GM21529 (cell line): Measurements from ENCODE around the gene AMT.
"Not testable (repeated sequence)": the region's sequence is repeated elsewhere in the genome, so short reads cannot be mapped to it uniquely, and the experiment has no call there.

Experiments used
- ATAC-seq: cut with Tn5 transposase; IDR thresholded peaks from one replicate; pipeline ENCODE4 v1.9.1; 2021; ENCODE audit not compliant: unreplicated experiment

Gene AMT

DNA sequence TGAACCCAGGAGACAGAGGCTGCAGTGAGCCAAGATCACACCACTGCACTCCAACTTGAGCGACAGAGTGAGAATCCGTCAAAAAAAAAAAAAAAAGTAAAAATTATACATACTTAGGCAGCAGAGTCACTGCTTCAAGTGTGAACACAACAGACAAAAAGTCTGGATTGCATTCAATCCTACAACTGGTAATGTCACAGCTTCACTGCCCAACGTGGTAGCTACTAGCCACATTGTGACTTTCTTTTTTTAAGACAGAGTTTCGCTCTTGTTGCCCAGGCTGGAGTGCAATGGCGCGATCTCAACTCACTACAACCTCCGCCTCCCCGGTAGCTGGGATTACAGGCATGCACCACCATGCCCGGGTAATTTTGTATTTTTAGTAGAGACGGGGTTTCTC, 31.0 kb downstream of the AMT start:
- not testable (repeated sequence) for ATAC-seq

DNA sequence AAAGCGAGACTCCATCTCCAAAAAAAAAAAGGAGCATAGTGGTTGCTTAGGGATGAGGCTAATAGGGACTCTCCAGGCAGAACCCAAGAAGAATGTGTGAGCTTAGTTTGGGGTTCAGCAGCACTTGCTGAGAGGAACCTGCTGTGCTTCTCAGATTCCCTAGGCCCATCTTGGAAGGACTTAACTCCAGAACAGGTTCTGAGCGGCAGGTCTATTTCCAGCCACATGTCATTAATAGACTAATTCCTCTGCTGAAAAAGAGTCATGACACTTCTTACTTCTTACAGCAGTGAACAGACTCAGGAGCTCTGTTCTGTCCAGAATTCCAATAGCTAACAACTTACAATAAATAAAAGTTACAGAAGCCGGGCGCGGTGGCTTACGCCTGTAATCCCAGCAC, 33.0 kb downstream of the AMT start:
- ATAC-seq: no peak

DNA sequence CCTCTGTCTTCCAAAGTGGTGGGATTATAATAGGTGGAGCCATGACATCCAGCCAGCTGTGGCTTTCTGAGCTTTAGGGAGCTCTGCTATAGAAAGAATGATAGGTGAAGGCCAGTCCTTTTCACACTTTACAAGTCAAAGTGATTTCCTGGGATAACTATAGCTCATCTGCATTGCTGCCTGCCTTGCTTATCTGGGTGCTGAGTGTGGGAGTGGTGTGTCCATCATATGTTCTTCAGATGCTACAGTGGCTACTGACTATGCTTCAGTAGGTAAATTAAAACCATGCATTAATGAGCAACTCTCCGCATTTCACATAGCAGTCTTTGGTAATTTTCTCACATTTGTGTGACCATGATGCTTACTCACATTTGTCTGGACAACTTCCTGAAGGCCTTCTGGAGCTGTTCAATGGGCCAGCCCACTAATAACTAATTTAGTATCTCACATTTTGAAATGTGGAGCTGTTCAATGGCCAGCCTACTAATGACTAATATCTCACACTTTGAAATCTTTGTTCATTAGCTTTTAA, 33.9 kb downstream of the AMT start:
- ATAC-seq: no peak

DNA sequence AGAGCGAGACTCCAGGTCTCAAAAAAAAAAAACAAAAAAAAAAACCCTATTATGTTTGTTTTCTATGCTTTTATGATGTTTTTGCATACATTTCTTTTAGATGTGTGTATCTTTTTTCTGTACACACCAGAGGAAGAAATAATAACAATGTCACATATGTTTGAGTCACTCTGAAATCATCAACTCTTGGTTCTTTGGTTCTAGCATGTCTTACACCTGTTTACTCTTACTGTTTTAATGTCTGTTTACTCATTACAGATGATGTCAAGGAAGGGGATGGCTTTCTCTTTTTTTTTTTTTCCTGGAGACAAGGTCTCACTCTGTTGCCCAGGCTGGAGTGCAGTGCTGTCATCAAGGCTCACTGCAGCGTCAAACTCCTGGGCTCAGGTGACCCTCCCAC, 34.6 kb downstream of the AMT start:
- no peak for ATAC-seq

DNA sequence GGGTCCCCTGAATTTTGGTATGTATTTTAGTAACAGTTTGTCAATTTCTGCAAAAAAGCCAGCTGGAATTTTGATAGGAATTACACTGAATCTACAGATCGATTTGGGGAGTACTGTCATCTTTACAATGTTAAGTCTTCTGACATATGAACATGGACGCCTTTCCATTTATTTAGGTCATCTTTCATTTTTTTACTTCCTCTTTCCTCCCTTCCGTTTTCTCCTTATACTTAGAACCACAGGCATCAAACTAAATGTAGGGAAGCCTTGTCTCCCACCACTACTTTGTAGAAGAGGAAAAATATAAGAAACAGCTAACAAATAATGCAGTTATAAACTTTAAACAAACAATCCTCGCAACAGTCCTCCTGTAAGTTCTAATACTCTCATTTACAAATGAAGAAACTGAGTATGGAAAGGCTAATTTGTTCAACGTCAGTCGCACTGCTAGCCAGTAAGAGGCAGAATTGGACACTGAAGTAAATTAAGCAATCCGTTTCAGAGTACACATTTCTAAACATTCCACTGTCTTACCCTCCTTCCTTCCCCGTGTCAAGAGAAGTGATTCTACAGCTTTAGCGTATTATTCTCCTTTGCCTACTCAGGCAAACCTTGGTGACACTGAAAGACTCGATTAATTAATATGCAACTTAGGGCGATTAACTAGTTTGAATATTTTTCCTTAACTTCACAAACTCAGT, 36.1 kb downstream of the AMT start:
- ATAC-seq: no peak

DNA sequence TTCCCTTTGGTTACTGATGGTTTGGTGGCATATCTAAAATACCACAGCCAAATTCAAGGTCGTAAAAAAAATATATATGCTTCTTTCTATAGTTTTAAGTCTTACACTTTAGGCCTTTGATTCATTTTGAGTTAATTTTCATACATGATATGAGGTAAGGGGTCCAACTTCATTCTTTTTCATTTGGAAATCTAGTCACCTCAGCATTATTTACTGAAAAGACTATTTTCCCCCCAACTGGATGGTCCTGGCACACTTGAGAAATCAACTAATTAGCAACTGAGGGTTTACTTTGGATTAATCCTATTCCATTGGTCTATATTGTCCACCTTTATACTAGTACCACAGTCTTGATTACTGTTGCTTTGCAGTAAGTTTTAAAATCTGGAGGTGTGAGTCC, 36.7 kb downstream of the AMT start:
- ATAC-seq: no peak

DNA sequence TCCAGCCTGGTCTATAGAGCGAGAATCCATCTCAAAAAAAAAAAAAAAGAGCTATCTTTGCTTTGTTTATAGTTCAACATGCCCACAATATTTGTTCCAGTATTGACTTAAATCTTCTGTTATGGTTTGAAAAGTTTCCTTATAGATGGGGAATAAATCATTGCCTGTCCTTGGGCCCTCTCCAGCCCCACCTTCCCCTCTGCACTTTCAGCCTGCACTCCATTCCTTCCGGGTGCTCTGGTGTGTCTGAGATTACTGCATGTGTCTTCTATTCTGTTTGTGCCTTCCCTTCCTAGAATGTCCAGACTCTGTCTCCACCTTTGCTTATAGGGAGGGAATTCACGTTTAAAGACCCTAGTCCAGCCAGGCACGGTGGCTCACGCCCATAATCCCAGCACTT, 38.9 kb downstream of the AMT start:
- no peak for ATAC-seq

DNA sequence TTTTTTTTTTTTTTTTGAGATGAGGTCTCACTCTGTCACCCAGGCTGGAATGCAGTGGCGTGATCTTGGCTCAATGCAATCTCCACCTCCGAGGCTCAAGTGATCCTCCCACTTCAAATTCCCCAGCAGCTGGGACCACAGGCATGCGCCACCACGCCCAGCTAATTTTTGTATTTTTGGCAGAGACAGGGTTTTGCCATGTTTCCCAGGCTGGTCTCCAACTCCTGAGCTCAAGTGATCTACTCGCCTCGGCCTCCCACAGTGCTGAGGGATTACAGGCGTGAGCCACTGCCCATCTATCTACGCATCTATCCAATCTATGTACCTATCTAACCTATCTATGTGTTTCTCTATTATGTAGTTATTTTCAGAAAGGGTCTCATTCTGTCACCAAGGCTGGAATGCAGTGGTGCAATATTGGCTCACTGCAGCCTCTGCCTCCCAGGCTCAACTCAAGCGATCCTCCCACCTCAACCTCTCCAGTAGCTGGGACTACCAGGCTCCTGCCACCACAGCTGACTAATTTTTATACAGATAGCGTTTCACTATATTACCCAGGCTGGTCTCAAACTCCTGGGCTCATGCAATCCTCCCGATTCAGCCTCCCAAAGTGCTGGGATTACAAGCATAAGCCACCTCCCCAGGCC, 43.9 kb downstream of the AMT start:
- ATAC-seq: no peak

DNA sequence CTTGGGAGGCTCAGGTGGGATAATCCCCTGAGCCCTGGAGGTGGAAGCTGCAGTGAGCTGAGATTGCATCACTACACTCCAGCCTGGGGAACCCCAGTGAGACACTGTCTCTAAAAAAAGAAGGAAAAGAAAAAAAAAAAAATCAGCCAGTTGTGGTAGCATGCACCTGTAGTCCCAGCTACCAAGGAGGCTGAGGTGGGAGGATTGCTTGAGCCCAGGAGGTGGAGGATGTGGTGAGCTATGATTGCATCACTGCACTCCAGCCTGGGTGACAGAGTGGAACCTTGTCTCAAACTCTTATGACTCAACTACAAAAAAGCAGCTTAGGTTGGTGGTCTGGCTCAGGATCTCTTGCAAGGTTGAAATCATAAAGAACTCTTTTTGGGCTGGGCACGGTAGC, 44.8 kb downstream of the AMT start:
- no peak for ATAC-seq

DNA sequence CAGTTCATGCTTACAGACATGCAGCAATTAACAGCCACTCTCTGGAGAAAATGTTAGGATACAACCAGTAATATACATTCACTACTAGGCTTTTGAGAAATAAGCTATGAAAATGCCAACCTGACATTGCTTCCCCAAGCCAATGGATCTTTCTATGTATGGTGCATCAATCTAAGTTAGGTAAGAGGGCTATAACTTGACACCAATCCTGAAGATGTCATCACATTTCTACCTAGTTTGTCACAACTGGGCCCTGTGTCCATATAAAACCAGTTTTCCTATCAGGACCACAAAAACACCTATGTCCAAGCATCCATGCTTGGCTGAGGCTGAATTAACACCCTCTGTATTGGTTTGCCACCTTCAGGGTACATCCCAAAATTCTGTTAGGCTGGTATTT, 50.3 kb downstream of the AMT start:
- ATAC-seq: no peak

DNA sequence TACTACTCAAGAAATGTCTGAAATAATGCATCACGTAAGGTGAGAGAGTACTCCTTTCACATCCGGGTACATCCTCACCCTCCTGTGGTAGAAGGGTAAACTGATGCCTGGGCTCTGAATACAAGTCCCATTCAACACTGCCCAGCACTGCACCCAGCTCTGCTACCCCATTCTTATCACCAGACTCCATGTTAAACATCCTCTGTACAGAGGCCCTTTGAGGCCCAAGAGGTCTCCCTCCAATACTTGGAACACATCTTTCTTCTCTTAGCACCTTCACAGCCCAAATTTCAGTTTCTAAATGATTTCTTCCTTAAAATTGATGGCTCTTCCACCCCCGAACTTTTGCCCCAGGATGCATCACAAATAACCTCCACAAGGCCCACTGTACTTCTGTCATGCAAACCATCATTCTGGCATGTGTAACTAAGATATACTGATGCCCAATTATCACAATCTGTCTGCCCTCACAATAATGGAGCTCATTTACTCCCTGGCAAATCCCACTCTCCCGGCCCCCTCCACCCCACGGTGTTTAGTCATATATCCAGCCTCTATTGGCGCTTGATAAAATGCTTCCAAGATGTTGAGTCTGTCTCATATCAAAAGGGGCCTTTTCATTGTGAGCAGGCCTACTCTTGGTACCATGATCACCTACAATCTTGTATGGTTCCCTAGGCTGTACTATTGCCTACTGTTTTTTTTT, 51.5 kb downstream of the AMT start:
- no peak for ATAC-seq
